Measurements from ENCODE around the gene TMEM87A.

GRCh38 chr15:42283671-42284070 is 10.4 kb upstream of the TMEM87A start:
- TF ChIP-seq EZH2 (IDR thresholded peaks at IDR 0.05; ENCODE audit: low read length, unreplicated experiment) (no peak), CTCF (conservative IDR thresholded peaks at IDR 0.05; ENCODE audit: low read depth, low read length) (no peak), EZH2phosphoT487 (IDR thresholded peaks at IDR 0.05; ENCODE audit: borderline replicate concordance, low read length) (no peak)
